ENCODE results near the gene PLA1A.

The PLA1A gene

GRCh38 chr3:119579366-119580066, 18.2 kb upstream of the PLA1A start, which contains the start of gene ADPRH:
TSS of gene ADPRH (plus strand) at chr3:119579492. CDS start at chr3:119582170, 2,678 bp downstream.
- FAIRE-seq: no peak

GRCh38 chr3:119580067-119580760, 17.5 kb upstream of the PLA1A start:
- no peak for FAIRE-seq
- TF ChIP-seq CTCF (IDR thresholded peaks at IDR 0.05; ENCODE audit: insufficient read depth, missing control alignments): no peak
- no peak for DNase-seq (ENCODE audit: insufficient read length, low spot score)

More at GRCh38 chr3:119579366-119580066, 18.2 kb upstream of the PLA1A start, which contains the start of gene ADPRH:
- no peak for TF ChIP-seq CTCF (IDR thresholded peaks at IDR 0.05; ENCODE audit: insufficient read depth, missing control alignments)
- DNase-seq (ENCODE audit: insufficient read length, low spot score): no peak

GRCh38 chr3:119582178-119582577, 15.5 kb upstream of the PLA1A start:
- TF ChIP-seq CTCF (IDR thresholded peaks at IDR 0.05; ENCODE audit: insufficient read depth, missing control alignments): no peak
- DNase-seq (ENCODE audit: insufficient read length, low spot score) (no peak), FAIRE-seq (no peak)

GRCh38 chr3:119585208-119585607, 12.5 kb upstream of the PLA1A start:
- no peak for TF ChIP-seq CTCF (IDR thresholded peaks at IDR 0.05; ENCODE audit: insufficient read depth, missing control alignments)
- no peak for FAIRE-seq
- DNase-seq (ENCODE audit: insufficient read length, low spot score): no peak

GRCh38 chr3:119585856-119586570, 11.7 kb upstream of the PLA1A start:
- no peak for TF ChIP-seq CTCF (IDR thresholded peaks at IDR 0.05; ENCODE audit: insufficient read depth, missing control alignments)
- DNase-seq (ENCODE audit: insufficient read length, low spot score) (no peak), FAIRE-seq (no peak)

GRCh38 chr3:119586733-119587172, 10.9 kb upstream of the PLA1A start:
- FAIRE-seq: no peak
- no peak for TF ChIP-seq CTCF (IDR thresholded peaks at IDR 0.05; ENCODE audit: insufficient read depth, missing control alignments)
- no peak for DNase-seq (ENCODE audit: insufficient read length, low spot score)

Data from D721Med (cell line).